Measurements from ENCODE around the gene PHYKPL.

PHYKPL gene

GRCh38 chr5:178180141-178180863, 52.3 kb downstream of the PHYKPL start:
- DNase-seq, result no peak

- DNase-seq, result no peak
Measured at GRCh38 chr5:178177569-178177968, 55.0 kb downstream of the PHYKPL start.

- DNase-seq, result no peak
Measured at GRCh38 chr5:178176791-178177190, 55.8 kb downstream of the PHYKPL start.

- no peak for DNase-seq
Measured at GRCh38 chr5:178174456-178174855, 58.1 kb downstream of the PHYKPL start.

GRCh38 chr5:178170455-178170854, 62.1 kb downstream of the PHYKPL start:
- no peak for DNase-seq

- DNase-seq, result no peak
Measured at GRCh38 chr5:178165581-178165980, 67.0 kb downstream of the PHYKPL start.

GRCh38 chr5:178163772-178164735, 68.5 kb downstream of the PHYKPL start:
- peak; percentile 68 for DNase-seq

GRCh38 chr5:178162481-178162880, 70.1 kb downstream of the PHYKPL start:
- DNase-seq, result no peak

- DNase-seq, result no peak
Measured at GRCh38 chr5:178160176-178160575, 72.4 kb downstream of the PHYKPL start.

Measured in inflammatory macrophage treated with lipopolysaccharide for 4 hours (primary cell).